ENCODE measurements around the gene KRR1.
"Not testable (repeated sequence)": the region's sequence is repeated elsewhere in the genome, so short reads cannot be mapped to it uniquely, and the experiment has no call there.

GRCh38 chr12:75457866-75458265, 53.5 kb downstream of the KRR1 start:
- TF ChIP-seq CTCF (IDR thresholded peaks at IDR 0.05; ENCODE audit: low read depth, low read length); EZH2phosphoT487 (IDR thresholded peaks at IDR 0.05; ENCODE audit: low read depth): not testable (repeated sequence)

All from OCI-LY3 (cell line).